ENCODE data around the gene MUC15. TPM values are rescaled to one million over a fixed set of nuclear protein-coding genes. Genes with fewer than 3 reads are reported as not detected.

Gene MUC15
- polyA plus RNA-seq, 1 of the 3 experiments (the other 2 are of a cell fraction): not detected

DNA sequence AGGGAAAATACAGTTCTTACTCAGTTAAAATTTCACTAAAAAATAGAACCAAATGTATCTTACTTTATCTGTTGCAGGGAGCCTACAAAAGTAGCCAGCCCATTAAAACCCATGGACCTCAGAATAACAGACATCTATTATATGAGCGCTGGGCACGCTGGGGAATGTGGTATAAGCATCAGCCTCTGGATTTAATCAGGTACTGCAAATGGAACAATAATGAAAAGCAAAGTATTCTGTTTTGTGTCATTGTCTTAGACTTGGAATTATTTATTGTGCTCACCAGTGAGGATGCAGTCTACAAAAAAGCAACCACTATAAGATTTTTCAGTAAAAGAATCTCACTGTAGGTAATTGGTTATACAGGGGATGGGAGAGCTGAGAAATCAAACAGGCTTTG lies 30.2 kb downstream of the MUC15 start:
- H3K4me1 ChIP-seq (ENCODE audit: control insufficient read depth in 1 of 2, insufficient read depth in 2 of 2, low read depth in 1 of 2, low read length in 1 of 2): peaks cover 0 to 5% of the 10 kb centered on the region in 2 experiments; a peak in 2 of 4 replicates
- peak; percentile 5 for DNase-seq
- H3K9ac ChIP-seq: no peak overlapping the region
- H3K27me3 ChIP-seq (ENCODE audit: insufficient read depth): no peaks in the 10 kb centered on the region
- no peaks in the 10 kb centered on the region for H3F3A ChIP-seq (replicated peaks; ENCODE audit: insufficient read depth)
- no peak overlapping the region for H3K4me3 ChIP-seq (ENCODE audit: low read depth in 2 of 2, low read length in 1 of 2)
- H3K79me2 ChIP-seq (ENCODE audit: insufficient read depth): no peaks in the 10 kb centered on the region
- no peaks in the 10 kb centered on the region for H3K9me2 ChIP-seq
- WGBS (ENCODE audit: low lambda C conversion rate): 26% methylated on average over 2 of the region's 2 CpGs
- H2AFZ ChIP-seq (ENCODE audit: low read depth): no peak overlapping the region
- H3K9me3 ChIP-seq: no peaks in the 10 kb centered on the region
- TF ChIP-seq EP300 (IDR thresholded peaks at IDR 0.05; ENCODE audit: borderline replicate concordance in 1 of 2, low read depth in 1 of 2, low read length in 1 of 2) (peak in 1 of 2 experiments; percentile 74; a peak in 2 of 4 replicates), FOXM1 (IDR thresholded peaks at IDR 0.05; ENCODE audit: low read depth) (no peak), RCOR1 (IDR thresholded peaks at IDR 0.05; ENCODE audit: low read length) (peak; percentile 55; the same call in 1 of the 2 replicates), RAD21 (IDR thresholded peaks at IDR 0.05; ENCODE audit: low read length) (no peak), GATA2 (CRISPR knock-in tag; IDR thresholded peaks at IDR 0.05) (peak; percentile 42), EZH2phosphoT487 (IDR thresholded peaks at IDR 0.05; ENCODE audit: borderline replicate concordance, low read depth) (no peak), YY1 (IDR thresholded peaks at IDR 0.05; ENCODE audit: low read depth) (no peak), FOXJ3 (CRISPR knock-in tag; IDR thresholded peaks at IDR 0.05) (no peak), NRF1 (IDR thresholded peaks at IDR 0.05; ENCODE audit: low read depth, low read length) (no peak), MXI1 (IDR thresholded peaks at IDR 0.05; ENCODE audit: low read depth, low read length) (no peak), TEAD4 (IDR thresholded peaks at IDR 0.05; ENCODE audit: borderline replicate concordance, insufficient read depth) (no peak)
- TF ChIP-seq, protein P1, sequence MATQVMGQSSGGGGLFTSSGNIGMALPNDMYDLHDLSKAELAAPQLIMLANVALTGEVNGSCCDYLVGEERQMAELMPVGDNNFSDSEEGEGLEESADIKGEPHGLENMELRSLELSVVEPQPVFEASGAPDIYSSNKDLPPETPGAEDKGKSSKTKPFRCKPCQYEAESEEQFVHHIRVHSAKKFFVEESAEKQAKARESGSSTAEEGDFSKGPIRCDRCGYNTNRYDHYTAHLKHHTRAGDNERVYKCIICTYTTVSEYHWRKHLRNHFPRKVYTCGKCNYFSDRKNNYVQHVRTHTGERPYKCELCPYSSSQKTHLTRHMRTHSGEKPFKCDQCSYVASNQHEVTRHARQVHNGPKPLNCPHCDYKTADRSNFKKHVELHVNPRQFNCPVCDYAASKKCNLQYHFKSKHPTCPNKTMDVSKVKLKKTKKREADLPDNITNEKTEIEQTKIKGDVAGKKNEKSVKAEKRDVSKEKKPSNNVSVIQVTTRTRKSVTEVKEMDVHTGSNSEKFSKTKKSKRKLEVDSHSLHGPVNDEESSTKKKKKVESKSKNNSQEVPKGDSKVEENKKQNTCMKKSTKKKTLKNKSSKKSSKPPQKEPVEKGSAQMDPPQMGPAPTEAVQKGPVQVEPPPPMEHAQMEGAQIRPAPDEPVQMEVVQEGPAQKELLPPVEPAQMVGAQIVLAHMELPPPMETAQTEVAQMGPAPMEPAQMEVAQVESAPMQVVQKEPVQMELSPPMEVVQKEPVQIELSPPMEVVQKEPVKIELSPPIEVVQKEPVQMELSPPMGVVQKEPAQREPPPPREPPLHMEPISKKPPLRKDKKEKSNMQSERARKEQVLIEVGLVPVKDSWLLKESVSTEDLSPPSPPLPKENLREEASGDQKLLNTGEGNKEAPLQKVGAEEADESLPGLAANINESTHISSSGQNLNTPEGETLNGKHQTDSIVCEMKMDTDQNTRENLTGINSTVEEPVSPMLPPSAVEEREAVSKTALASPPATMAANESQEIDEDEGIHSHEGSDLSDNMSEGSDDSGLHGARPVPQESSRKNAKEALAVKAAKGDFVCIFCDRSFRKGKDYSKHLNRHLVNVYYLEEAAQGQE (IDR thresholded peaks at IDR 0.05; ENCODE audit: low read depth, low read length): no peak
- TF ChIP-seq, protein P2, sequence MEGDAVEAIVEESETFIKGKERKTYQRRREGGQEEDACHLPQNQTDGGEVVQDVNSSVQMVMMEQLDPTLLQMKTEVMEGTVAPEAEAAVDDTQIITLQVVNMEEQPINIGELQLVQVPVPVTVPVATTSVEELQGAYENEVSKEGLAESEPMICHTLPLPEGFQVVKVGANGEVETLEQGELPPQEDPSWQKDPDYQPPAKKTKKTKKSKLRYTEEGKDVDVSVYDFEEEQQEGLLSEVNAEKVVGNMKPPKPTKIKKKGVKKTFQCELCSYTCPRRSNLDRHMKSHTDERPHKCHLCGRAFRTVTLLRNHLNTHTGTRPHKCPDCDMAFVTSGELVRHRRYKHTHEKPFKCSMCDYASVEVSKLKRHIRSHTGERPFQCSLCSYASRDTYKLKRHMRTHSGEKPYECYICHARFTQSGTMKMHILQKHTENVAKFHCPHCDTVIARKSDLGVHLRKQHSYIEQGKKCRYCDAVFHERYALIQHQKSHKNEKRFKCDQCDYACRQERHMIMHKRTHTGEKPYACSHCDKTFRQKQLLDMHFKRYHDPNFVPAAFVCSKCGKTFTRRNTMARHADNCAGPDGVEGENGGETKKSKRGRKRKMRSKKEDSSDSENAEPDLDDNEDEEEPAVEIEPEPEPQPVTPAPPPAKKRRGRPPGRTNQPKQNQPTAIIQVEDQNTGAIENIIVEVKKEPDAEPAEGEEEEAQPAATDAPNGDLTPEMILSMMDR (IDR thresholded peaks at IDR 0.05): no peak
- TF ChIP-seq, protein P3, sequence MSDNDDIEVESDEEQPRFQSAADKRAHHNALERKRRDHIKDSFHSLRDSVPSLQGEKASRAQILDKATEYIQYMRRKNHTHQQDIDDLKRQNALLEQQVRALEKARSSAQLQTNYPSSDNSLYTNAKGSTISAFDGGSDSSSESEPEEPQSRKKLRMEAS (IDR thresholded peaks at IDR 0.05; ENCODE audit: low read depth): no peak
- ChIA-PET POLR2A (no interaction called here), CTCF (interaction anchor here (1.3 kb wide), 1 partner anchor 9 kb away, joined by 4 read pairs; no protein-coding TSS in a partner anchor)
- H3K27ac ChIP-seq (ENCODE audit: low read depth in 2 of 2, low read length in 1 of 2): peak overlapping the region in 1 of 2 experiments; percentile 65; a peak in 2 of 4 replicates
- H4K20me1 ChIP-seq (ENCODE audit: insufficient read depth): no peaks in the 10 kb centered on the region
- no peak overlapping the region for H3K4me2 ChIP-seq
- no peaks in the 10 kb centered on the region for H3K36me3 ChIP-seq (replicated peaks in 1 of 2; ENCODE audit: control insufficient read depth in 1 of 2, insufficient read depth in 2 of 2, low read length in 1 of 2)

Data from SK-N-SH (cell line).